Nephron (organoid): ENCODE data around the gene DPPA3.
A peak's percentile ranks its signal among the peaks of the same experiment; 100 is the strongest.
"Not testable (repeated sequence)": the region's sequence is repeated elsewhere in the genome, so short reads cannot be mapped to it uniquely, and the experiment has no call there.

ENCODE experiments used
- H3K27ac Mint-ChIP-seq, 3 experiments: 2 replicates each; pipeline ENCODE4 v1.8.0; 2020; ENCODE audit warnings: mixed read lengths in 3 of 3, mild to moderate bottlenecking in 2 of 3, moderate library complexity in 1 of 3
- H3K27me3 Mint-ChIP-seq: 2 replicates; pipeline ENCODE4 v1.8.0; 2021; ENCODE audit warnings: low read depth, mild to moderate bottlenecking, moderate library complexity, mixed read lengths
- H3K36me3 Mint-ChIP-seq: 2 replicates; pipeline ENCODE4 v1.8.0; 2020; ENCODE audit warnings: low read depth, mixed read lengths
- H3K4me1 Mint-ChIP-seq: 2 replicates; pipeline ENCODE4 v1.8.0; 2020; ENCODE audit warnings: mixed read lengths
- H3K4me3 Mint-ChIP-seq, 3 experiments: 2 replicates each; pipeline ENCODE4 v1.8.0; 2020; ENCODE audit warnings: mild to moderate bottlenecking in 3 of 3, mixed read lengths in 3 of 3, moderate library complexity in 2 of 3
- H3K9me3 Mint-ChIP-seq: 2 replicates; pipeline ENCODE4 v1.8.0; 2020; ENCODE audit warnings: mixed read lengths
- TF ChIP-seq, protein P1 (sequence below), 3 experiments: fragments of 200-600 bp; sonication (generic); IDR thresholded peaks; one replicate each; pipeline ENCODE4 v1.5.0; 2021; ENCODE audit warnings: antibody characterized with exemption in 3 of 3; ENCODE audit not compliant: unreplicated experiment in 3 of 3

Gene DPPA3

GRCh38 chr12:7711133-7711532 is at the start of gene DPPA3:
TSS of gene DPPA3 (plus strand) at chr12:7711433. CDS start at chr12:7711571, 138 bp downstream.
- no peaks in the 10 kb centered on the region for H3K4me1 Mint-ChIP-seq
- H3K27me3 Mint-ChIP-seq = no peaks in the 10 kb centered on the region
- no peaks in the 10 kb centered on the region for H3K36me3 Mint-ChIP-seq
- TF ChIP-seq, protein P1, sequence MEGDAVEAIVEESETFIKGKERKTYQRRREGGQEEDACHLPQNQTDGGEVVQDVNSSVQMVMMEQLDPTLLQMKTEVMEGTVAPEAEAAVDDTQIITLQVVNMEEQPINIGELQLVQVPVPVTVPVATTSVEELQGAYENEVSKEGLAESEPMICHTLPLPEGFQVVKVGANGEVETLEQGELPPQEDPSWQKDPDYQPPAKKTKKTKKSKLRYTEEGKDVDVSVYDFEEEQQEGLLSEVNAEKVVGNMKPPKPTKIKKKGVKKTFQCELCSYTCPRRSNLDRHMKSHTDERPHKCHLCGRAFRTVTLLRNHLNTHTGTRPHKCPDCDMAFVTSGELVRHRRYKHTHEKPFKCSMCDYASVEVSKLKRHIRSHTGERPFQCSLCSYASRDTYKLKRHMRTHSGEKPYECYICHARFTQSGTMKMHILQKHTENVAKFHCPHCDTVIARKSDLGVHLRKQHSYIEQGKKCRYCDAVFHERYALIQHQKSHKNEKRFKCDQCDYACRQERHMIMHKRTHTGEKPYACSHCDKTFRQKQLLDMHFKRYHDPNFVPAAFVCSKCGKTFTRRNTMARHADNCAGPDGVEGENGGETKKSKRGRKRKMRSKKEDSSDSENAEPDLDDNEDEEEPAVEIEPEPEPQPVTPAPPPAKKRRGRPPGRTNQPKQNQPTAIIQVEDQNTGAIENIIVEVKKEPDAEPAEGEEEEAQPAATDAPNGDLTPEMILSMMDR (IDR thresholded peaks at IDR 0.05; ENCODE audit: unreplicated experiment in 3 of 3) = no peak
- no peak within 1 kb of the TSS for H3K4me3 Mint-ChIP-seq
- H3K27ac Mint-ChIP-seq = no peak within 1 kb of the TSS
- H3K9me3 Mint-ChIP-seq = no peaks in the 10 kb centered on the region

- Mint-ChIP-seq H3K27me3 (no peaks in the 10 kb centered on the region), H3K4me1 (no peaks in the 10 kb centered on the region), H3K36me3 (no peaks in the 10 kb centered on the region), H3K4me3 (no peak overlapping the region), H3K9me3 (no peaks in the 10 kb centered on the region), H3K27ac (no peak overlapping the region)
- TF ChIP-seq, protein P1 (IDR thresholded peaks at IDR 0.05; ENCODE audit: unreplicated experiment in 3 of 3) = no peak
Observed at GRCh38 chr12:7661741-7662140, 49.5 kb upstream of the DPPA3 start.

- Mint-ChIP-seq H3K27ac (no peak overlapping the region), H3K36me3 (no peaks in the 10 kb centered on the region), H3K9me3 (no peaks in the 10 kb centered on the region), H3K4me3 (no peak overlapping the region), H3K4me1 (no peaks in the 10 kb centered on the region), H3K27me3 (no peaks in the 10 kb centered on the region)
- TF ChIP-seq, protein P1 (IDR thresholded peaks at IDR 0.05; ENCODE audit: unreplicated experiment in 3 of 3) = no peak
Observed at GRCh38 chr12:7666595-7666994, 44.6 kb upstream of the DPPA3 start.

GRCh38 chr12:7667125-7667524 is 44.1 kb upstream of the DPPA3 start:
- H3K9me3 Mint-ChIP-seq = no peaks in the 10 kb centered on the region
- no peak overlapping the region for H3K4me3 Mint-ChIP-seq
- no peak overlapping the region for H3K27ac Mint-ChIP-seq
- no peaks in the 10 kb centered on the region for H3K4me1 Mint-ChIP-seq
- H3K27me3 Mint-ChIP-seq = no peaks in the 10 kb centered on the region
- TF ChIP-seq, protein P1 (IDR thresholded peaks at IDR 0.05; ENCODE audit: unreplicated experiment in 3 of 3) = peak in 1 of 3 experiments; percentile 24
- no peaks in the 10 kb centered on the region for H3K36me3 Mint-ChIP-seq

DNA sequence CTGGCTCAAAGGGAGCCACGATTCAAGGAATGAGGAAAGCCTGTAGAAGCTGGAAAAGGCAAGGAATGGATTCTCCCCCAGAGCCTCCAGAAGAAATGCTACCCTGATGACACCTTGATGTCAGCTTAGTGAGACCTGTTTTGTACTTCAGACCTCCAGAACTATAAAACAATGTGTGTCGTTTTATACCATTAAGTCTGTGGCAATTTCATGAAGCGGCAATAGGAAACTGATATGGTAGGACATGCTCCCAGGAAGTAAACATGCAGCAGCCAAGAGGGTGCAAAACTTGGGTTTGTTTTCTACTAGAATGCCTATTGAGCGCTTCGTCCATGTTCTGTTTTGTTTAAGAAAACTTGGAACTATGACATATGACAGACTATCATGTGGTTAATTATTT is 43.1 kb upstream of the DPPA3 start:
- Mint-ChIP-seq H3K27ac (no peak overlapping the region), H3K36me3 (no peaks in the 10 kb centered on the region), H3K9me3 (no peaks in the 10 kb centered on the region), H3K27me3 (no peaks in the 10 kb centered on the region), H3K4me3 (no peak overlapping the region), H3K4me1 (no peaks in the 10 kb centered on the region)
- TF ChIP-seq, protein P1 (IDR thresholded peaks at IDR 0.05; ENCODE audit: unreplicated experiment in 3 of 3) = no peak

- not testable (repeated sequence) for H3K4me1 Mint-ChIP-seq, H3K4me3 Mint-ChIP-seq, H3K27ac Mint-ChIP-seq, H3K36me3 Mint-ChIP-seq, H3K9me3 Mint-ChIP-seq, H3K27me3 Mint-ChIP-seq
Observed at GRCh38 chr12:7675455-7675854, 35.8 kb upstream of the DPPA3 start.
